ENCODE data around the gene TROAP.
"Not testable (repeated sequence)": the region's sequence is repeated elsewhere in the genome, so short reads cannot be mapped to it uniquely, and the experiment has no call there.

Gene TROAP

GRCh38 chr12:49330631-49331379 lies 7.8 kb downstream of the TROAP start:
- DNase-seq = no peak

- no peak for DNase-seq
Measured at GRCh38 chr12:49331380-49332222, 8.5 kb downstream of the TROAP start.

GRCh38 chr12:49332441-49332861 lies 9.4 kb downstream of the TROAP start:
- DNase-seq = no peak

- no peak for DNase-seq
Measured at GRCh38 chr12:49332891-49333371, 9.9 kb downstream of the TROAP start.

- DNase-seq = not testable (repeated sequence)
Measured at GRCh38 chr12:49333778-49334177, 10.7 kb downstream of the TROAP start.

GRCh38 chr12:49334226-49334625 lies 11.2 kb downstream of the TROAP start:
- no peak for DNase-seq

GRCh38 chr12:49334681-49335080 lies 11.6 kb downstream of the TROAP start:
- no peak for DNase-seq

GRCh38 chr12:49335118-49335954 lies 12.3 kb downstream of the TROAP start:
- no peak for DNase-seq

GRCh38 chr12:49335955-49336644 lies 13.0 kb downstream of the TROAP start:
- DNase-seq = no peak

GRCh38 chr12:49336645-49337584 lies 13.9 kb downstream of the TROAP start, which contains the start of gene C1QL4:
Gene C1QL4, minus strand, starts transcription at chr12:49337188. Its CDS starts 711 bp downstream, at chr12:49336477.
- DNase-seq = peak; percentile 81

- no peak for DNase-seq
Measured at GRCh38 chr12:49338830-49339463, 15.9 kb downstream of the TROAP start.

GRCh38 chr12:49339464-49339861 lies 16.4 kb downstream of the TROAP start:
- DNase-seq = no peak

GRCh38 chr12:49340095-49340870 lies 17.2 kb downstream of the TROAP start:
- DNase-seq = no peak

- no peak for DNase-seq
Measured at GRCh38 chr12:49340971-49341776, 18.1 kb downstream of the TROAP start.

GRCh38 chr12:49341777-49342065 lies 18.7 kb downstream of the TROAP start:
- DNase-seq = no peak

GRCh38 chr12:49342066-49342913 lies 19.2 kb downstream of the TROAP start:
- peak; percentile 77 for DNase-seq

GRCh38 chr12:49342914-49343731 lies 20.1 kb downstream of the TROAP start:
- no peak for DNase-seq

All from CD4-positive, alpha-beta T cell treated with Interferon gamma for 1 hour (primary cell).